Mucosa of gallbladder (tissue), 1 donor: ENCODE results near the gene CPM. TPM values are rescaled to one million over a fixed set of nuclear protein-coding genes. Genes with fewer than 3 reads are reported as not detected.
A peak's percentile ranks its signal among the peaks of the same experiment; 100 is the strongest.

Source experiments
- DNase-seq: peaks from one replicate; pipeline ENCODE4 v3.0.0-alpha.2; 2020; ENCODE audit warnings: low spot score
- total RNA-seq: library from RNA; stranded (reverse); gene quantifications from one replicate; pipeline ENCODE4 v1.2.1, GENCODE V29; 2021
- donor health status: DM: no; HTN: no; CAD: no.

Gene CPM
- total RNA-seq, 1 donor from 2014 or later, result 61.5 TPM

- DNase-seq, result no peak
These were observed 23.5 kb upstream of the CPM start for GRCh38 chr12:68956466-68956865.

- no peak for DNase-seq
These were observed 21.8 kb upstream of the CPM start for GRCh38 chr12:68954811-68955210.

GRCh38 chr12:68953536-68953935 is 20.6 kb upstream of the CPM start:
- no peak for DNase-seq

- DNase-seq, result peak; percentile 48
These were observed 18.7 kb upstream of the CPM start for GRCh38 chr12:68951652-68952051.

GRCh38 chr12:68950511-68950910 is 17.5 kb upstream of the CPM start:
- DNase-seq, result no peak

- no peak for DNase-seq
These were observed 12.3 kb upstream of the CPM start for GRCh38 chr12:68945255-68945654.

- no peak for DNase-seq
These were observed 11.5 kb upstream of the CPM start for GRCh38 chr12:68944296-68945076.

- DNase-seq, result no peak
These were observed 10.9 kb upstream of the CPM start for GRCh38 chr12:68943848-68944247.

GRCh38 chr12:68940731-68941130 is 7.8 kb upstream of the CPM start:
- no peak for DNase-seq

- DNase-seq, result no peak
These were observed 6.5 kb upstream of the CPM start for GRCh38 chr12:68939505-68939904.

GRCh38 chr12:68934392-68934791 is 1.4 kb upstream of the CPM start:
- DNase-seq, result no peak

- DNase-seq, result no peak
These were observed 627 bp downstream of the CPM start for GRCh38 chr12:68932128-68932960.

- no peak for DNase-seq
These were observed 2.8 kb downstream of the CPM start for GRCh38 chr12:68930178-68930577.

GRCh38 chr12:68924546-68924945 is 8.4 kb downstream of the CPM start:
- DNase-seq, result no peak

GRCh38 chr12:68919581-68920239 is 13.3 kb downstream of the CPM start:
- DNase-seq, result no peak

GRCh38 chr12:68918960-68919359 is 14.0 kb downstream of the CPM start:
- no peak for DNase-seq

GRCh38 chr12:68915055-68915454 is 17.9 kb downstream of the CPM start:
- no peak for DNase-seq

- no peak for DNase-seq
These were observed 19.3 kb downstream of the CPM start for GRCh38 chr12:68913682-68914081.

GRCh38 chr12:68912916-68913315 is 20.1 kb downstream of the CPM start:
- no peak for DNase-seq

GRCh38 chr12:68911197-68911718 is 21.7 kb downstream of the CPM start:
- no peak for DNase-seq

- DNase-seq, result no peak
These were observed 22.8 kb downstream of the CPM start for GRCh38 chr12:68910128-68910527.

GRCh38 chr12:68908076-68908475 is 24.9 kb downstream of the CPM start:
- DNase-seq, result no peak
